ENCODE results near the gene SUMO4.

- TF ChIP-seq POLR2AphosphoS5 (IDR thresholded peaks at IDR 0.05; ENCODE audit: control insufficient read depth, insufficient read depth, low read depth, low read length), result no peak
- no peak for TF ChIP-seq SMARCA5 (IDR thresholded peaks at IDR 0.05)
- no peak for TF ChIP-seq ADNP (tag; IDR thresholded peaks at IDR 0.05)
- no peak for TF ChIP-seq CHD4 (IDR thresholded peaks at IDR 0.05; ENCODE audit: insufficient read depth, insufficient replicate concordance, low read depth, low read length, poor library complexity, severe bottlenecking)
These were observed 20.1 kb upstream of the SUMO4 start for GRCh38 chr6:149379977-149380376.

Data from K562 (cell line).